H1 (cell line): ENCODE results near the gene REPIN1. TPM values are rescaled to one million over a fixed set of nuclear protein-coding genes. Genes with fewer than 3 reads are reported as not detected.

Experiments used
- CHD7 ChIP-seq: fragments of 300-600 bp; sonication (generic); IDR thresholded peaks from 2 replicates; pipeline ENCODE4 v1.7.1; 2012; ENCODE audit warnings: low read length, moderate library complexity, mild to moderate bottlenecking, inconsistent platforms; ENCODE audit not compliant: insufficient replicate concordance
- RFX5 ChIP-seq: IDR thresholded peaks from 2 replicates; pipeline ENCODE4 v1.6.1; 2011; ENCODE audit warnings: low read depth, low read length, improper control_type of control experiment, borderline replicate concordance
- SP2 ChIP-seq: IDR thresholded peaks from 2 replicates; pipeline ENCODE4 v1.6.1; 2012; ENCODE audit warnings: mild to moderate bottlenecking, low read length, inconsistent platforms
- polyA plus RNA-seq, 7 experiments: library from polyadenylated mRNA; depleted of rRNA in 3 of 7; stranded (reverse) in 5 of 7; unstranded in 2 of 7; fragments of >200 nt in 5 of 7; fragments of 200-250 nt in 2 of 7; gene quantifications; 1 replicate in 5 of 7; 2 replicates in 1 of 7; 4 replicates in 1 of 7; pipeline versions ENCODE4 v1.2.1 to v1.2.3, GENCODE V29; 2011 to 2013; ENCODE audit warnings: missing spikeins in 2 of 7, mixed read lengths in 2 of 7
- total RNA-seq: library from RNA; stranded (reverse); fragmentation: NEBNext Ultra II Directional; extraction: Animal tissue kit (Norgen Biotek cat#: 25700); gene quantifications from 2 replicates; pipeline ENCODE4 v1.2.1, GENCODE V29; 2021

The REPIN1 gene
- total and polyA plus RNA-seq, 2 of the 8 experiments (the other 6 are each of a cell fraction or from before 2014, with no cell fraction given) = 98.6 to 125 TPM

GRCh38 chr7:150407588-150408392 is 39.2 kb downstream of the REPIN1 start (continued):
- TF ChIP-seq CHD7 = no peak
- no peak for TF ChIP-seq RFX5
- no peak for TF ChIP-seq SP2
